ENCODE data around the gene GIPC3. TPM values are rescaled to one million over a fixed set of nuclear protein-coding genes. Genes with fewer than 3 reads are reported as not detected.

Gene GIPC3
- total and polyA plus RNA-seq, 5 experiments from 2014 or later: 0.76 to 3.7 (median 3.0) TPM

DNA sequence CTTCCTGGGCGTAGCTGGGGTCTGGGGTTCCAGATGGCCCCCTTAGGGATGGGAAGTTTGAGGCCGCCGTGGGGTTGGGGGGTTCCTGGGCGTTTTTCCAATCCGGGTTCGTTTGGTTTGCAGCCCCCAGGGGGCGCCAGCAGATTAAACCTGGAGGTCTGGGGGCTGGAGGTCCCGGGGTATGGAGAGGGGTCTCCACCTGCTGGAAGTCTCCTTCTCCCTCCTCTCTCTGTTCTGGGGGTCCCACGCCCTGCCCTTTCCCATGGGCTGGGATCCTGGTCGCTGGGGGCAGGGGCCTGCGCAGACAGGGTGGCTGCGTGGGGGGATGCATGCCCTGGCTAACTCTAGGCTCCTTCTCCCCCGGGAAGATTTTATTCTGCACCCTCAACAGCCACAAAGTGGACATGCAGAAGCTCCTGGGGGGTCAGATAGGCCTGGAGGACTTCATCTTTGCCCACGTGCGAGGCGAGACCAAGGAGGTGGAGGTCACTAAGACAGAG is 899 bp downstream of the GIPC3 start:
- H3K27ac Mint-ChIP-seq: peak overlapping the region in 2 of 10 donors; percentile 19 to 43

DNA sequence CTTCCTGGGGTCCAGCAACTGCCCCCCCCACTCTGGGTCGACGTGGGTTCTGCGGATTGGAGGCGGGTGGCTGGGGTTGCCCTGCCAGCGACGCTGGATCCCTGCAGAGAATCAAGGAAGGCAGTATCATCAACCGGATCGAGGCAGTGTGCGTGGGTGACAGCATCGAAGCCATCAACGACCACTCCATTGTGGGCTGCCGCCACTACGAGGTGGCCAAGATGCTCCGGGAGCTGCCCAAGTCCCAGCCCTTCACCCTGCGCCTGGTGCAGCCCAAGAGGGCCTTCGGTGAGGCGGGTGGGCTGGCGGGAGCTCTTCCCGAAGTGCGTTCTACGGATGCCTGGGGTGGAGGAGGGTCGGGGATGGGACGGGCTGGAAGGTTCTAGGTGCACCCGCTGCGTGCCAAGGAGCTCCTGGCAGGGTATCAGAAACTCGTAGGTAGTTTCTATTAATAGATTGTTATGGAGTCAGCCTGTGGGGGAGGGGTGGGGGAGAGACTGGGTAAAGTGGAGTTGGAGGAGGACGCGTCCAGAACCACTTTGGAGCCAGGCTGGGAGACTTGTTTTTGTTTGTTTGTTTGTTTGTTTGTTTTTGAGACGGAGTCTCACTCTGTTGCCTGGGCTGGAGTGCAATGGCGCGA is 1.5 kb downstream of the GIPC3 start:
- H3K4me1 Mint-ChIP-seq: peaks cover 0 to 3% (median 0%) of the 10 kb centered on the region in 4 donors
- no peaks in the 10 kb centered on the region for H3K36me3 Mint-ChIP-seq
- POLR2A ChIA-PET: interaction anchor here (1.0 to 3.5 kb wide), 6 partner anchors 14 to 316 kb away, joined by 3 to 39 read pairs (median 9); partner anchors contain the start of gene MFSD12
- peak overlapping the region in 3 of 10 donors; percentile 26 to 65 (median 29) for H3K4me3 Mint-ChIP-seq
- H3K27me3 Mint-ChIP-seq: no peaks in the 10 kb centered on the region
- peak overlapping the region in 1 of 10 donors; percentile 50 for H3K27ac Mint-ChIP-seq
- no peak for DNase-seq
- H3K9me3 Mint-ChIP-seq: no peaks in the 10 kb centered on the region
- ATAC-seq: no peak

More for the DNA sequence above, 899 bp downstream of the GIPC3 start:
- peaks cover 0 to 3% (median 0%) of the 10 kb centered on the region in 4 donors for H3K4me1 Mint-ChIP-seq
- peak; percentile 60 to 72 for ATAC-seq
- H3K36me3 Mint-ChIP-seq: no peaks in the 10 kb centered on the region
- POLR2A ChIA-PET: interaction anchor here (0.8 to 3.5 kb wide), 13 partner anchors 12 to 315 kb away, joined by 3 to 39 read pairs (median 4); partner anchors contain the start of genes HMG20B and MFSD12
- no peaks in the 10 kb centered on the region for H3K9me3 Mint-ChIP-seq
- H3K4me3 Mint-ChIP-seq: peak overlapping the region; percentile 56 to 79 (median 66)
- no peaks in the 10 kb centered on the region for H3K27me3 Mint-ChIP-seq
- peak; percentile 26 to 79 (median 56) for DNase-seq

DNA sequence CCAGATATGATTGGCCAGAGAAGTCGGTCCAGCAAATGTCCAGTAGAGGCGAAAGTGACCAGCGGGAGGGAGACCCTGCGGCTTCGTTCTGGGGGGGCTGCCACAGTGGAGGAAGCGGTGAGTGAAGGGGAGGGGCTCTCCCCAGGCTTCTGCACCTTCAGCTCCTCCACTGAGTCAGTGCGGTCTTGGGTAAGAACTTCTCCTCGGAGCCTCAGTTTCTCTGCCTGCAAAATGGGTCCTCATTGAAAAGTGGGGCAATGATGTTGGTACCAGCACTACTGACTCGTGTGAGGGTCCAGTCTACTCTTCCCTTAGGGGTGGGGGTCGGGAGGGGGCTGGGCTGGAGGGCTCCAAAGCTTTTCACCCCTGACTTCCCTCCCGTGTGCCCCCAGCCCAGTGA is 4.2 kb downstream of the GIPC3 start:
- H3K27ac Mint-ChIP-seq: peak overlapping the region in 5 of 10 donors; percentile 27 to 67 (median 46)
- DNase-seq: no peak
- ATAC-seq: no peak
- H3K27me3 Mint-ChIP-seq: no peaks in the 10 kb centered on the region
- H3K4me1 Mint-ChIP-seq: peaks cover 0 to 5% (median 2%) of the 10 kb centered on the region in 4 donors
- H3K4me3 Mint-ChIP-seq: no peak overlapping the region
- POLR2A ChIA-PET: interaction anchor here (1.8 kb wide), 1 partner anchor 19 kb away, joined by 8 read pairs; no protein-coding TSS in a partner anchor
- H3K9me3 Mint-ChIP-seq: no peaks in the 10 kb centered on the region
- H3K36me3 Mint-ChIP-seq: peaks cover 0 to 3% (median 0%) of the 10 kb centered on the region in 3 donors

GRCh38 chr19:3589949-3590348 is 4.7 kb downstream of the GIPC3 start:
- peaks cover 0 to 6% (median 0%) of the 10 kb centered on the region in 3 donors for H3K36me3 Mint-ChIP-seq
- ATAC-seq (no peak), DNase-seq (no peak)
- no peaks in the 10 kb centered on the region for H3K9me3 Mint-ChIP-seq
- H3K27me3 Mint-ChIP-seq: no peaks in the 10 kb centered on the region
- peaks cover 0 to 5% (median 2%) of the 10 kb centered on the region in 4 donors for H3K4me1 Mint-ChIP-seq
- H3K27ac Mint-ChIP-seq: peak overlapping the region in 1 of 10 donors; percentile 41
- no peak overlapping the region for H3K4me3 Mint-ChIP-seq
- POLR2A ChIA-PET: interaction anchor here (1.8 kb wide), 1 partner anchor 18 kb away, joined by 8 read pairs; no protein-coding TSS in a partner anchor

- H3K27ac Mint-ChIP-seq: peak overlapping the region in 4 of 10 donors; percentile 35 to 65 (median 62)
- ATAC-seq (no peak), DNase-seq (no peak)
- POLR2A ChIA-PET: interaction anchor here (0.6 to 2.7 kb wide), 3 partner anchors 11 to 17 kb away, joined by 3 to 13 read pairs (median 8); no protein-coding TSS in a partner anchor
- no peaks in the 10 kb centered on the region for H3K9me3 Mint-ChIP-seq
- peaks cover 0 to 5% (median 2%) of the 10 kb centered on the region in 4 donors for H3K4me1 Mint-ChIP-seq
- H3K36me3 Mint-ChIP-seq: peaks cover 0 to 9% (median 0%) of the 10 kb centered on the region in 3 donors
- no peaks in the 10 kb centered on the region for H3K27me3 Mint-ChIP-seq
- H3K4me3 Mint-ChIP-seq: no peak overlapping the region
Observed at GRCh38 chr19:3590991-3591659, 5.8 kb downstream of the GIPC3 start.

DNA sequence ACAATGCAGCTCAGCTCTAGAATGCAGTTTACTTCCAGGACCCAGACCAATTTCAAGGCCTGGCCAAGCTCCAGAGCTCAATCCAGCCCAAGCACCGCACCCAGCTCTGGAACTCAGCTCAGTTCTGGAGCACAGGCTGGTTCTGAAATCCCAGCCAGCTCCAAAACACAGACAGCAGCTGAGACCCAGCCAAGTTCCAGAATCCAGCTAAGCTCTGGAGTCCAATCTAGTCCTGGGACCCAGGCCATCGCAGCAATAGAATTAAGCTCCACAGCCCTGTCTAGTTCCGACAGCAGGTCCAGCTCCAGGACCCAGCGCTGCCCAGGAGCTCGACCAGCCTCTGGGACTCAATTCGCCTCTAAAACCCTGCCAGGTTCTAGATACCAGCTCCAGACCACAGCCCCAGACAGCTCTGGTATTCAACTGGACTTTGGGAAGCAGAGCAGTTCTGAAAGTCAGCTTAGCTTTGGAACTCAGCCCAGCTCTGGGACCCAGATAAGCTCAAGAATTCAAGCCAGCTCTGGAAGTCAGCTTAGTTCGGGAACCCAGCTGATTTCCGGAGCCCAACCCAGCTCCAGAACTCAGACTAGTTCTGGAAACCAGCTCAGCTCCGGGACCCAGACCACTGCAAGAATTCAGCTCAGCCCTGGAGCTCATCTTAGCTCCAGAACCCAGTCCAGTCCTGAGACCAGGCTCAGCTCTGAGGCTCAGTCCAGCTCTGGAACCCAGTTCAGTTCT is 6.8 kb downstream of the GIPC3 start:
- Mint-ChIP-seq H3K27ac (peak overlapping the region in 2 of 10 donors; percentile 31 to 41), H3K9me3 (no peaks in the 10 kb centered on the region), H3K4me3 (no peak overlapping the region), H3K4me1 (peaks cover 0 to 5% (median 2%) of the 10 kb centered on the region in 4 donors), H3K27me3 (no peaks in the 10 kb centered on the region), H3K36me3 (peaks cover 0 to 10% (median 0%) of the 10 kb centered on the region in 3 donors)
- POLR2A ChIA-PET: interaction anchor here (1.0 to 2.7 kb wide), 2 partner anchors 13 to 411 kb away, joined by 3 to 13 read pairs; no protein-coding TSS in a partner anchor
- ATAC-seq (no peak), DNase-seq (no peak)

GRCh38 chr19:3593156-3593555 is 7.9 kb downstream of the GIPC3 start:
- Mint-ChIP-seq H3K36me3 (peaks cover 0 to 16% (median 0%) of the 10 kb centered on the region in 3 donors), H3K4me3 (no peak overlapping the region), H3K9me3 (no peaks in the 10 kb centered on the region), H3K27ac (peak overlapping the region in 2 of 10 donors; percentile 40 to 57), H3K4me1 (peaks cover 0 to 5% (median 2%) of the 10 kb centered on the region in 4 donors), H3K27me3 (no peaks in the 10 kb centered on the region)
- no peak for ATAC-seq
- POLR2A ChIA-PET: interaction anchor here (1.0 to 2.7 kb wide), 2 partner anchors 12 to 412 kb away, joined by 3 to 13 read pairs; no protein-coding TSS in a partner anchor
- DNase-seq: no peak

- POLR2A ChIA-PET: interaction anchor here (0.5 to 2.1 kb wide), 6 partner anchors 9 to 1565 kb away, joined by 3 to 12 read pairs (median 4); no protein-coding TSS in a partner anchor
- H3K4me3 Mint-ChIP-seq: no peak overlapping the region
Observed at GRCh38 chr19:3595521-3596061, 10.3 kb downstream of the GIPC3 start.

GRCh38 chr19:3599776-3600187 is 14.5 kb downstream of the GIPC3 start:
- Mint-ChIP-seq H3K27ac (no peak overlapping the region), H3K36me3 (peaks cover 0 to 23% (median 2%) of the 10 kb centered on the region in 3 donors), H3K4me1 (peaks cover 0 to 6% (median 0%) of the 10 kb centered on the region in 4 donors), H3K4me3 (no peak overlapping the region), H3K9me3 (no peaks in the 10 kb centered on the region), H3K27me3 (no peaks in the 10 kb centered on the region)
- DNase-seq (no peak), ATAC-seq (no peak)
- POLR2A ChIA-PET: interaction anchor here (1.2 kb wide), 1 partner anchor 14 kb away, joined by 4 read pairs; no protein-coding TSS in a partner anchor

More at GRCh38 chr19:3595521-3596061, 10.3 kb downstream of the GIPC3 start:
- H3K27ac Mint-ChIP-seq: peak overlapping the region in 1 of 10 donors; percentile 31
- peaks cover 0 to 5% (median under 1%) of the 10 kb centered on the region in 4 donors for H3K4me1 Mint-ChIP-seq
- no peaks in the 10 kb centered on the region for H3K27me3 Mint-ChIP-seq
- DNase-seq (no peak), ATAC-seq (no peak)
- peaks cover 0 to 23% (median 2%) of the 10 kb centered on the region in 3 donors for H3K36me3 Mint-ChIP-seq
- H3K9me3 Mint-ChIP-seq: no peaks in the 10 kb centered on the region

- peak overlapping the region in 1 of 10 donors; percentile 33 for H3K27ac Mint-ChIP-seq
- H3K9me3 Mint-ChIP-seq: no peaks in the 10 kb centered on the region
- no peak overlapping the region for H3K4me3 Mint-ChIP-seq
- no peak for ATAC-seq
- POLR2A ChIA-PET: interaction anchor here (0.7 kb wide), 1 partner anchor 50 kb away, joined by 6 read pairs; no protein-coding TSS in a partner anchor
- peaks cover 0 to 6% (median 0%) of the 10 kb centered on the region in 4 donors for H3K4me1 Mint-ChIP-seq
- H3K27me3 Mint-ChIP-seq: no peaks in the 10 kb centered on the region
- peaks cover 0 to 20% (median 2%) of the 10 kb centered on the region in 3 donors for H3K36me3 Mint-ChIP-seq
- DNase-seq: no peak
Observed at GRCh38 chr19:3601021-3601420, 15.7 kb downstream of the GIPC3 start.

DNA sequence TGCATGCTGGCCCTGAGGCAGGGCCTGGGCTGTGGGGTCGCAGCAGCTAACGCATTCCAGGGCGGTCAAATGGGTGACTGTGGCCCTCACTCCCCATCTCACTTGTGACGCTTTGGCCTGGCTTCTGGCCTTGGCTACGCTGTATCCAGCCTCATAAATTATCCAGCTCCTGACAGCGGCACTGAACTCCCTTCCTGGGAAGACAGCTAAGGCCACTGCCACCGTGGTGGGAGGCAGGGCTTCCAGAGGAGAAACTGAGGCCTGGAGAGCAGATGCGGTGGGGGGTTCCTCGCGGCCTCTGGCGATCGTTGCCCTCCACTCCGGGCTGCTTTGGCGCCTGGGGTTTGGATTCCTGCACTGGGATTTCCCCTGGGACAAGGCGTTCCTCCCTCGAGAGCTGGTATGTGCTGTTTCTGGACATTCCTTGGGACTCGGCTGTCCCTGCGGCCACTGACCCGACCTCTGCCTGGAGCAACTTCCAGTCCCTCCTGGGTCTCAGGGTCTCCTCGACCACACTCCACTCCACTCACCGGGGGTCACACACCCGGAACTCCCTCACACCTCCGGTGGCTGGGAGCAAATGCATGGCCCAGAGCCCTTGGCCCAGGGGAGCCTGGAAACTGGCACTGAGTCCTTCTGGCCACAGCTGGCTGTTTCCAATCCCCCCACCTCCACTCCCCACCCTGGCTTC is 18.0 kb downstream of the GIPC3 start:
- no peaks in the 10 kb centered on the region for H3K9me3 Mint-ChIP-seq
- H3K36me3 Mint-ChIP-seq: peaks cover 0 to 12% (median 2%) of the 10 kb centered on the region in 3 donors
- no peaks in the 10 kb centered on the region for H3K27me3 Mint-ChIP-seq
- H3K27ac Mint-ChIP-seq: peak overlapping the region in 5 of 10 donors; percentile 31 to 80 (median 61)
- H3K4me3 Mint-ChIP-seq: no peak overlapping the region
- POLR2A ChIA-PET: interaction anchor here (0.6 kb wide), 2 partner anchors 212 to 849 kb away, joined by 3 to 6 read pairs; no protein-coding TSS in a partner anchor
- ATAC-seq: no peak
- no peak for DNase-seq
- H3K4me1 Mint-ChIP-seq: peaks cover 8 to 19% (median 13%) of the 10 kb centered on the region in 4 donors

All from naive thymus-derived CD8-positive, alpha-beta T cell (primary cell).